HepG2 (cell line): ENCODE results near the gene IQCC. TPM values are rescaled to one million over a fixed set of nuclear protein-coding genes. Genes with fewer than 3 reads are reported as not detected.

Experiments
- ADNP ChIP-seq: sonication (generic); formaldehyde crosslinking; IDR thresholded peaks from 2 replicates; pipeline ENCODE4 v1.4.0; 2020; ENCODE audit warnings: missing genetic modification reagents
- BCLAF1 ChIP-seq: fragments of 450-650 bp; IDR thresholded peaks from 2 replicates; pipeline ENCODE4 v1.6.1; 2017; ENCODE audit warnings: mild to moderate bottlenecking
- E2F1 ChIP-seq: sonication (generic); formaldehyde crosslinking; IDR thresholded peaks from 2 replicates; pipeline ENCODE4 v1.5.0; 2020; ENCODE audit warnings: missing genetic modification reagents
- FOXA3 ChIP-seq: IDR thresholded peaks from 2 replicates; pipeline ENCODE4 v1.6.1; 2016; ENCODE audit warnings: missing genetic modification reagents, missing compliant biosample characterization
- GTF3A ChIP-seq: sonication (generic); formaldehyde crosslinking; conservative IDR thresholded peaks from 2 replicates; pipeline ENCODE4 v1.4.0; 2020; ENCODE audit warnings: mild to moderate bottlenecking, missing genetic modification reagents
- JARID2 ChIP-seq: sonication (generic); formaldehyde crosslinking; IDR thresholded peaks from 2 replicates; pipeline ENCODE4 v1.8.1; 2023; ENCODE audit warnings: missing genetic modification reagents, inconsistent platforms; ENCODE audit not compliant: insufficient replicate concordance
- KAT8 ChIP-seq: IDR thresholded peaks from 2 replicates; pipeline ENCODE4 v1.6.1; 2016; ENCODE audit warnings: missing genetic modification reagents, missing compliant biosample characterization
- MYNN ChIP-seq: sonication (generic); formaldehyde crosslinking; IDR thresholded peaks from 2 replicates; pipeline ENCODE4 v1.4.0; 2020; ENCODE audit warnings: mild to moderate bottlenecking, low read depth, missing genetic modification reagents
- NFYC ChIP-seq: IDR thresholded peaks from 2 replicates; pipeline ENCODE4 v1.6.1; 2016; ENCODE audit warnings: missing genetic modification reagents, missing compliant biosample characterization
- PAXIP1 ChIP-seq: sonication (generic); formaldehyde crosslinking; conservative IDR thresholded peaks from 2 replicates; pipeline ENCODE4 v1.4.0; 2020; ENCODE audit warnings: mild to moderate bottlenecking, missing genetic modification reagents, moderate library complexity
- REPIN1 ChIP-seq: sonication (generic); formaldehyde crosslinking; IDR thresholded peaks from 2 replicates; pipeline ENCODE4 v1.8.0; 2022; ENCODE audit warnings: missing genetic modification reagents, low read depth, mild to moderate bottlenecking, borderline replicate concordance
- SIN3A ChIP-seq: IDR thresholded peaks from 2 replicates; pipeline ENCODE4 v1.6.1; 2011; ENCODE audit warnings: low read depth, mild to moderate bottlenecking, control low read depth, low read length, borderline replicate concordance
- SRSF1 ChIP-seq: fragments of 200-400 bp; formaldehyde crosslinking; optimal IDR thresholded peaks from 2 replicates; pipeline ENCODE3; 2017; ENCODE audit warnings: mild to moderate bottlenecking, low read depth, low read length, moderate library complexity
- SSRP1 ChIP-seq: IDR thresholded peaks from 2 replicates; pipeline ENCODE4 v1.6.1; 2016; ENCODE audit warnings: control low read depth
- ZBTB20 ChIP-seq: sonication (generic); formaldehyde crosslinking; IDR thresholded peaks from 2 replicates; pipeline ENCODE4 v1.8.1; 2023; ENCODE audit warnings: missing genetic modification reagents, low read depth, mild to moderate bottlenecking, borderline replicate concordance
- ZBTB38 ChIP-seq: sonication (generic); formaldehyde crosslinking; IDR thresholded peaks from 2 replicates; pipeline ENCODE4 v1.5.1; 2020; ENCODE audit warnings: mild to moderate bottlenecking, missing genetic modification reagents
- ZNF224 ChIP-seq: sonication (generic); formaldehyde crosslinking; IDR thresholded peaks from 2 replicates; pipeline ENCODE4 v1.5.0; 2020; ENCODE audit warnings: mild to moderate bottlenecking, missing genetic modification reagents
- ZNF563 ChIP-seq: sonication (generic); formaldehyde crosslinking; IDR thresholded peaks from 2 replicates; pipeline ENCODE4 v1.8.0; 2022; ENCODE audit warnings: mild to moderate bottlenecking, moderate library complexity, missing genetic modification reagents
- ZNF576 ChIP-seq: sonication (generic); formaldehyde crosslinking; IDR thresholded peaks from 2 replicates; pipeline ENCODE4 v1.4.0; 2020; ENCODE audit warnings: mild to moderate bottlenecking, missing genetic modification reagents
- ZNF605 ChIP-seq: sonication (generic); formaldehyde crosslinking; IDR thresholded peaks from 2 replicates; pipeline ENCODE4 v1.8.0; 2022; ENCODE audit warnings: mild to moderate bottlenecking, missing genetic modification reagents
- ZNF691 ChIP-seq: sonication (generic); formaldehyde crosslinking; IDR thresholded peaks from 2 replicates; pipeline ENCODE4 v1.4.0; 2020; ENCODE audit warnings: missing genetic modification reagents, low read depth, mild to moderate bottlenecking, borderline replicate concordance
- polyA plus RNA-seq, 8 experiments: library from polyadenylated mRNA; depleted of rRNA in 3 of 8; stranded (reverse) in 7 of 8; unstranded in 1 of 8; fragments of >200 nt; fragmentation: Illumina TruSeq in 4 of 8; extraction: Trizol in 4 of 8; gene quantifications; 2 replicates each; pipeline versions ENCODE4 v1.2.1 to v1.2.3, GENCODE V29; 2011 to 2016; ENCODE audit warnings: low read depth in 4 of 8, missing spikeins in 1 of 8, mixed read lengths in 1 of 8; ENCODE audit not compliant: insufficient read depth in 1 of 8
- total RNA-seq, 5 experiments: library from RNA; depleted of rRNA; stranded (reverse); fragments of >200 nt; fragmentation: Illumina TruSeq; extraction: Trizol; gene quantifications; 2 replicates each; pipeline ENCODE4 v1.2.3, GENCODE V29; 2016; ENCODE audit warnings: low read depth in 1 of 5

Gene IQCC
- total and polyA plus RNA-seq, 2 of the 13 experiments (the other 11 are each of a cell fraction or from before 2014, with no cell fraction given) = 1.7 to 3.0 TPM

GRCh38 chr1:32249831-32250525, 44.5 kb downstream of the IQCC start (continued):
- TF ChIP-seq E2F1 (CRISPR knock-in tag) = no peak
- no peak for TF ChIP-seq NFYC
- no peak for TF ChIP-seq SSRP1 (CRISPR knock-in tag)
- peak; percentile 99 for TF ChIP-seq PAXIP1
- peak; percentile 89 for TF ChIP-seq ZNF691 (CRISPR knock-in tag)
- no peak for TF ChIP-seq ADNP
- no peak for TF ChIP-seq ZNF576 (CRISPR knock-in tag)
- TF ChIP-seq ZBTB38 (CRISPR knock-in tag) = peak; percentile 89
- no peak for TF ChIP-seq BCLAF1
- TF ChIP-seq ZNF563 = no peak; the same call in 1 of the 2 replicates
- TF ChIP-seq SRSF1 = no peak
- no peak for TF ChIP-seq GTF3A
- TF ChIP-seq KAT8 (CRISPR knock-in tag) = peak; percentile 74; the same call in 1 of the 2 replicates
- TF ChIP-seq ZNF605 (CRISPR knock-in tag) = peak; percentile 69; the same call in 1 of the 2 replicates
- TF ChIP-seq FOXA3 = peak; percentile 73; the same call in 1 of the 2 replicates
- TF ChIP-seq MYNN (CRISPR knock-in tag) = no peak
- TF ChIP-seq ZNF224 (CRISPR knock-in tag) = no peak
- TF ChIP-seq ZBTB20 (CRISPR knock-in tag) = peak; percentile 90; the same call in 1 of the 2 replicates
- TF ChIP-seq JARID2 (CRISPR knock-in tag) = no peak
- peak; percentile 78; the same call in 1 of the 2 replicates for TF ChIP-seq REPIN1 (CRISPR knock-in tag)
- TF ChIP-seq SIN3A = no peak
